NCI-H2171 (cell line): ENCODE data around the gene AHNAK2.
"Not testable (repeated sequence)": the region's sequence is repeated elsewhere in the genome, so short reads cannot be mapped to it uniquely, and the experiment has no call there.

Experiments used
- DNase-seq: peaks from one replicate; lab custom pipeline; 2025; lab: John Stamatoyannopoulos, UW

AHNAK2 gene

DNA sequence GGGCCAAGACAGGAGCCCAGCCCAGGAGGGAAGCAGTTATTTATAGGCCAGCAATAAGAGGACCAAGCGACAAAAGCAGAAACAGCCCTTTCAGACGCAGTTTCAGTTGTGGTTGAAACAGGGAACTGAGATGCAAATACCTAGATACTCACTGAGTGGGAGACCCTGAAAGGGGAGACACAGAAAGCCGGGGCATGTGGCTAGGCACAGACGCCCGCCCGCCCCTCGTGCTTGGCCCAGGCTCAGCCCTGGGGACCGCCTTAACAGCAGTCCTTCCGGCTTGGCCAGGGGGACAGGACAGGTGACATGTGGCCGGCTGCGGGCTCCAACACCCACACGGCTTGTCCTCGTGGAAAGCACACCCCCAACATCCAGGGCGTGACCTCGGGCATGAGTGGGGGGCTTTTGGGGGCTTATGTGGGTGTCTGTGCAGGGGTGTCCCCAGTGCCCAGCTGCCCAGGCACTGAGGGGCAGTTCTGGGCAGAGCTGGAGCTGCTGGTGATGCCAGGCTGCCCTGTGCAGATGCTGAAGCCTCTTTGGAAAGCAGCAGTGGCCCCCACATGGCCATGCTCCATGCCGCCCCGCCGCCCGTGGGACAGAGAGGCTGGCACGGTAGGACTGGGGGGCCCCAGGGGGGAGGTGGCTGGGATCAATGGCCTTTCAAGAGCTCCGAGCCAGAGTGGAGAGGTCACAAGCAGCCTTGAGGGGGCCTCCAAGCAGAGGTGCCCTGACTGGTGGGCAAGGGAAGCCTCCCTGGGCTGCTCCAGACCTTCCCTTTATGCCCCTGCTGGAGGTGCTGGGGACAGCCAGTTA is 51.3 kb downstream of the AHNAK2 start:
- no peak for DNase-seq

DNA sequence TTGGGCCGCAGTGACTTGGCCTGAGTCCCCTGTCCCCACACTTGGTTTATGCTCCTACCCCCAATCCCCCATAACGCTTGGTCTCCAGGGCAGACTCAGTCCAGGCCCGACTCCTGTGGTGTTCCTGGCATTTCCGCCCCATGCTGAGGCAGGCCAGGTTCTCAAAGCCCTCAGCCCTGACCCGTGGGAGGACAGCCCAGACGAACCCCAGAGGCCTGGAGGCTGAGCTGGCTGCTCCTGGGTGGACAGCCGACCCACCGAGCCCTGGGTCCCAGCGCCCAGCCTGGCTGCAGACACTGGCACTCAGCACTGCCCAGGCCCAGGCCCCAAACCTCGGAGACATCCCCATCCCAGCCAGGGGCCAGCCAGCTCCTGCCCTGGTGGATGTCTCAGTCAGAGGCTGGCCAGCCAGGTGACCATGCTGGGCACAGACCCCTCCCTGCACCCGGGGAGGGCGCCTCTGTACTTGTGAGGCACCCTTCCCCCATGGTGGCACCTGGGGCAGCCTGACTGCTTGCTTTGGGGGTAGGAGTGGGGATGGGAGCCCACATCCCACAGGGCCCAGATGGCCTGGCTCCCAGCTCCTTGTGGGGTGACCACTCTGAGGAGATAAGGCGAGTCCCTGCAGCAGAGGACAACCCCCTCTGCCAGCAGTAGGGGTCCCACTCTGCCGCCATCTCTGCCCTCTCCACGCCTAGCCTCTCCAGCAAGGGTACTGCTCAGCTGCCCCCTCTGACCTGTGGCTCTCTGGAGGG is 52.1 kb downstream of the AHNAK2 start:
- DNase-seq = no peak

DNA sequence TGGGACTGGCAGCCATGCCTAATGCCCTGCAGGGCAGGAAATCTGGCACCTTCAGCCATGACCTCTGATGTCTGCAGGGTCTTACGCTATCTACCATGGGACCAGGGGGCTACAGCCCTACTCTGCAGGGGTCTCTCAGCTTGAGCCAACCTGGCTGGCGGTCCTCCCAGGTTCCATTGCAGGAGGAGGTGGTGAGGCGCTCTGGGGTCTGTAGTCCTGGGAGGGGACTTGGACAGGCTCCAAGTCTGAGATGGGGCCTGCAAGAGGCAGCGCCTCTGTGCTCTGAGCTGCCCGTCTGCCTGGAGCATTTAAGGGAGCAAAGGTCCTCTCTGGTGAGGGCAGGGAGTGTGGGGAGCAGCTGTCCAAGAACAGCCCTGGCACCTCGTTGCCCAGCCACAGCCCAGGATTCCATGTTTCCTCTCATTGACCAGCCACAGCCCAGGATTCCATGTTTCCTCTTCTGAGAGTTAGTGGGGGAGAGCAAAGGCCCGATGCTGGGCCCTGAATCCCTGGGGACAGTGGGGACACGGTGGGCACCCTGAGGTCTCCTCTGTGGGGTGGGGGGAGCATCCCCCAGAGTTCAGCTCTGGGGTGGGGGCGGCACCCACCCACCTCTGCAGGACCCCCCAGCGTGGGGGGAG is 52.8 kb downstream of the AHNAK2 start:
- DNase-seq = no peak

DNA sequence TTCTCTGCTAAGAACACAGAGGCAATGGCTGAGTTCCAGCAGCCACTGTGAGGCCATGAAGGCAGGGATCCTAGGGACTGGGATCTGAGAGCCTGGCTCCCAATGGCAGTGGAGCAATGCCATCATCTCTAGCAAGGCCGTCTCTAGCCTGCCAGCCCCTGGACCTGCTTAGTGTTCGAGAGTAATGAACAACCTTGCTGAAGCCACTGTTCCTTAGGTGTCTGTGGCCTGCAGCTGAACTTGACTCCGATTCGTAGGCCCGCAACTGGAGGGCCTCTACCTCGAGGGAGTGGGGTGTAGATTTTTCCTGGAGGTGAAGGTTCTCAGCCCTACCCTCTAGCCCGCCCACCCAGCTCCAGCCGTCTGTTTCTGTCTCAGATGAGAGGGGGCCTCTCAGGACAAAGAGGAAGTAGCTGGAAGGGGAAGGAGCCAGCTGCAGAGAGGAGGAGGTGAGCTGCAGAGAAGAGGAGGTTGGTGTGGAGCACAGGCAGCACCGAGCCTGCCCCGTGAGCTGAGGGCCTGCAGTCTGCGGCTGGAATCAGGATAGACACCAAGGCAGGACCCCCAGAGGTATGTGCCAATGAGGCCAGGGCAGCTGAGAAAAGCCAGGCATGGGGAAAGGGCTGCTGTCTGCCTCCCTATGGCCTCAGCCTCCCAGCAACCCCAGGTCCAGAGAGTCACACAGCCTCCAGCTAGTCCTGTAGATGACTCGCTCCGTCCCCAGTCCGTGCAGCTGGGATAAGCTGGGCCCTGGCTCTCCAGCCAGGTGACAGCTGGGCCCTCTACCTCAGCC is 53.6 kb downstream of the AHNAK2 start, which contains the start of gene PLD4:
PLD4 (plus strand) TSS at position 459 of the 793 bp plus-strand sequence. CDS start 2,262 bp downstream, outside the sequence.
- DNase-seq = no peak

DNA sequence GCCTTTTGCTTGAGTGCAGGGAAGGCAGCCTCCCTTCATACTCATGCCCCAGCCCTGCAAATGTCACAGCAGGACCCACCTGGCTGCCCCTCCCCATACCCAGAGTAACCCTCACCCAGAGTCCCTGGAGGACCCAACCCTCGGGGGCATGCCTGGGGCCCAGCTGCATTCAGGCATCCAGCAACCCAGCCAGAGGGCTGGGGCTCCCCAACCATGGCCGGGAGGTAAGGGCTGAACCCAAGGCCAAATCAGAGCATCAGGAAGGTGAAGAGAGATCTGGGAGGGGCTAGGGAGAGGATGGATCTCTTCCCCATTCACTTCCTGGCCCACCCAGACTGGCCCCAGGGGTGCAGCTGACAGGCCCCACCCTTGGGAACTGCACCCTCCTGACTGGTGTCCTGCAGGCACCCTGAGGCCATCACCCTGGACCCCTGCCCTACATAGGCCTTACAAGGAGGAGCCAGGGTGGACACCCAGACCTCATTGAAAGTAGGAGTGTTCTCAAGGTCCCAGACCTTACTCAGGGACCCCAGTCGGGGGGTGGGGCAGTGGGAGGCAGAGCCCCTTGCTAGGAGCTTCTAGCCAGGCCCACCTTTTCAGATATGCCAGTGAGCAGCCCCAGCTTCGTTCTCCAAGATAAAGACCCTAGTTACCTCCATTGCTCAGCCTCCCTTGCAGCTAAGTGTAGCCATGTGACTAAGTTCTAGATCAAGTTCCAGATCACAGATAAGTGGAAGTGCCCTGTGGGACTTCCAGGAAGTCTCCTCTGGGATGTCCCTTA is 54.3 kb downstream of the AHNAK2 start:
- DNase-seq = no peak

DNA sequence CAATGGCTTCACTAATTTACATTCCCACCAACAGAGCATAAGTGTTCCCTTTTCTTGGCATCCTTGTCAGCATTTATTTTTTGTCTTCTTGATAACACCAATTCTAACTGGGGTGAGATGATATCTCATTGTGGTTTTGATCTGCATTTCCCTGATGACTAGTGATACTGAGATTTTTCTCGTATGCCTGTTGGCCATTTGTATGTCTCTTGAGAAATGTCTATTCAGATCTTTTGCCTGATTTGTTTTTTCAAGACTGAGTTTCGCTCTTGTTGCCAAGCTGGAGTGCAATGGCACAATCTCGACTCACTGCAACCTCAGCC is 58.2 kb downstream of the AHNAK2 start:
- no peak for DNase-seq

DNA sequence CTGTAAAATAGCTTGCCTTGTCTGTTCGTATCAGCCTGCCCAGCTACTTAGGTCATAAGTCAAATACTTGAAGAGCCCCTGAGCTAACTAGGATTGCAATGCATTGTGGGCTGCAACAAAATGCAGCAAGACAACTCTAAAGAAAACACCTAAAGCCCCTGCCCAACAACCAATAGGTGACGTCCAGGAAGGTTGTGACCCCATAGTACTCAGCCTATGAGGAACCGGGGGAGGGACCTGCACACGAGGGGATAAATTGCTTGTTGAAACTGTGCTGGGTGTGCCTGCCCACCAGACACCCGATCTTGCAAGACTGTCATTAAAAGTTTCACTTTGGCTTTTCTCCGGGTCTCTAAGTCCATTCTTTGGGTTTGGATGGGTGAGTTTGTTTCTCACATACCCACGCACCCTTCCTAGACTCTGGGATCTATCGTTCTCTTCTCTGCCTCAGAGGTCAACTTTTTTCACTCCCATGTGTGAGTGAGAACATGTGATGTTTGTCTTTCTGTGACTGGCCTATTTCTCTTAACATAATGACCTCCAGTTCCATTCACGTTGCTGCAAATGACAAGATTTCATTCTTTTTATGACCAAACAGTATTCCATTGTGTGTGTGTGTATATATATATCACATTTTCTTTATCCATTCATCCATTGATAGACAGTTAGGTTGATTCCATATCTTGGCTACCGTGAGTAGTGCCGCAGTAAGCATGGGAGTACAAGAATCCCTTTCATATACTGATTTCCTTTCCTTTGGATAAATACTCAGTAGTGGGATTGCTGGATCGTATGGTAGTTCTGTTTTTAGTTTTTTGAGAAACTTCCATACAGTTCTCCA is 58.8 kb downstream of the AHNAK2 start:
- DNase-seq = not testable (repeated sequence)

DNA sequence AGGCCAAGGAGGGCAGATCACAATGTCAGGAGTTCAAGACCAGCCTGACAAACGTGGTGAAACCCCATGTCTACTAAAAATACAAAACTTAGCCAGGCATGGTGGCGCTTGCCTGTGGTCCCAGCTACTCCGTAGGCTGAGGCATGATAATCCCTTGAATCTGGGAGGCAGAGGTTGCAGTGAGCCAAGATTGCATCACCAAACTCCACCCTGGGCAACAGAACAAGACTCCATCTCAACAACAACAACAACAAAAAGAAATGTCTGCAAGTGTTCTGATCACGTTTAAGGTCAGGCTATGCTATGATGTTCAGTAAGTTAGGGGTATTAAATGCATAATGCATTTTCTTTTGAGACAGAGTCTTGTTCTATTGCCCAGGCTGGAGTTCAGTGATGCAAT is 60.2 kb downstream of the AHNAK2 start:
- no peak for DNase-seq

DNA sequence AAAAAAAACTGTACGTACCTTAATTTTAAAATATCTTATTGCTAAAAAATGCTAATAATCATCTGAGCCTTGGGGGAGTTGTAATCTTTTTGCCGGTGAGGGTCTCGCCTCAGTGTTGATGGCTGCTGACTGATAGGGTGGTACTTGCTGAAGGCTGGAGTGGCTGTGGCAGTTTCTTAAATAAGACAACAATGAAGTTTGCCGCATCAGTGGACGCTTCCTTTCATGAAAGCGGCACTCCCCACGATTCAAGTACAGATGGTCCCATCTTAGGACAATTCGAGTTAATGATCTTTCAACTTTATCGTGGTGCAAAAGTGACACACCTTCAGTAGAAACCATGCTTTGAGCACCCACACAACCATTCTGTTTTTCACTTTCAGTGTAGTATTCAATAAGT is 61.1 kb downstream of the AHNAK2 start:
- no peak for DNase-seq

DNA sequence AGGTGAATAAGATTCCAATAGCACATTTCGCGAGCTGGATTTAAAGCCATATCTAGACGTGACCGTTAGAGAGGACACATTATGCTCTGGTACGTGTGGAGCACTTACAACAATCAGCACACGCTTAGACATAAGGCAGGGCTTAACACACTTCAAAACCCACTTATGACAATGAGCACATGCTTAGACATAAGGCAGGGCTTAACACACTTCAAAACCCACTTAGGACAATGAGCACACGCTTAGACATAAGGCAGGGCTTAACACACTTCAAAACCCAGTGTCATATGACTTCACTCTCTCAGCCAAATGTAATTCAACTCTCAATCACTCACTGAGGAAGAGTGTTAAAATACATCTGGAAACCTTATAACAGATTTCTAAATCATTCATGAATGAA is 64.7 kb downstream of the AHNAK2 start:
- peak; percentile 52 for DNase-seq

DNA sequence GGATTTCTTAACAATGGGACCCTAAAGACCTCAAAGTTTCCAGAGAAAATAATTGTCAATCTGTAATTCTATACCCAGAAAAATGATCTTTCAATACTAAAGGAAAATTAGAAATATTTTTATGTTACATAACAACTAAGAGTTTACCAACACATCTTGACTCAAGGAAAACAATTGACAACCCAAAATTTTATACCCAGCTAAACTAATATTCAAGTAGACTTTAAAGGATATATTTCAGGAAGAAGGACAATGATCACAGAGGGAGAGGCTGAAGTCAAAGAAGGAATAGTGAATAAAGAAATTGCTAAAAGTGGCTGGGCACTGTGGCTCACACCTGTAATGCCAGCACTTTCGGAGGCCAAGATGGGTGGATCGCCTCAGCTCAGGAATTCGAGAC is 66.1 kb downstream of the AHNAK2 start:
- DNase-seq = no peak

DNA sequence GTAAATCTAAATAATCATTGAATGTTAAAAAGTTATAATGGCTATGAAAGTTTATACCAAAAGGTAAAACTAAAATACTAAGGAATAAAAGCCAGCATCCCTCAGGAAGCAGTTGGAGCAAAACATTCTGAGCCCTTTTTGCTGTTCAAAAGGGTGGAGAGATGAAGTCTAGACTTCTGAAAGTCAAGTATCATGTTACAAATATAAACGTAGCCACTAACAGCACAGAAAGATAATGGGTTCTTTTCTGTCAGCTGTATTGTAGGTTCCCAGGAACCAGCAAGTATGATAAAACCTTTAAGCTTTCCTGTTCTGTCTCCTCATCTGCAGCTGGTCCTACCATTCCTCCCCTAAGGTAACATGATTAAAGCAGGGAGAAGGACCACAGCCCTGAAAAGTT is 69.9 kb downstream of the AHNAK2 start:
- no peak for DNase-seq

DNA sequence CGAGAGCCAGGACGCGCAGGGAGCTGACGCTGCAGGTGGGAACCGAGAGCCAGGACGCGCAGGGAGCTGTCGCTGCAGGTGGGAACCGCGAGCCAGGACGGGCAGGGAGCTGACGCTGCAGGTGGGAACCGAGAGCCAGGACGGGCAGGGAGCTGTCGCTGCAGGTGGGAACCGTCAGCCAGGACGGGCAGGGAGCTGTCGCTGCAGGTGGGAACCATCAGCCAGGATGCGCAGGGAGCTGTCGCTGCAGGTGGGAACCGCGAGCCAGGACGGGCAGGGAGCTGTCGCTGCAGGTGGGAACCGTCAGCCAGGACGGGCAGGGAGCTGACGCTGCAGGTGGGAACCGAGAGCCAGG is 72.6 kb downstream of the AHNAK2 start:
- not testable (repeated sequence) for DNase-seq

DNA sequence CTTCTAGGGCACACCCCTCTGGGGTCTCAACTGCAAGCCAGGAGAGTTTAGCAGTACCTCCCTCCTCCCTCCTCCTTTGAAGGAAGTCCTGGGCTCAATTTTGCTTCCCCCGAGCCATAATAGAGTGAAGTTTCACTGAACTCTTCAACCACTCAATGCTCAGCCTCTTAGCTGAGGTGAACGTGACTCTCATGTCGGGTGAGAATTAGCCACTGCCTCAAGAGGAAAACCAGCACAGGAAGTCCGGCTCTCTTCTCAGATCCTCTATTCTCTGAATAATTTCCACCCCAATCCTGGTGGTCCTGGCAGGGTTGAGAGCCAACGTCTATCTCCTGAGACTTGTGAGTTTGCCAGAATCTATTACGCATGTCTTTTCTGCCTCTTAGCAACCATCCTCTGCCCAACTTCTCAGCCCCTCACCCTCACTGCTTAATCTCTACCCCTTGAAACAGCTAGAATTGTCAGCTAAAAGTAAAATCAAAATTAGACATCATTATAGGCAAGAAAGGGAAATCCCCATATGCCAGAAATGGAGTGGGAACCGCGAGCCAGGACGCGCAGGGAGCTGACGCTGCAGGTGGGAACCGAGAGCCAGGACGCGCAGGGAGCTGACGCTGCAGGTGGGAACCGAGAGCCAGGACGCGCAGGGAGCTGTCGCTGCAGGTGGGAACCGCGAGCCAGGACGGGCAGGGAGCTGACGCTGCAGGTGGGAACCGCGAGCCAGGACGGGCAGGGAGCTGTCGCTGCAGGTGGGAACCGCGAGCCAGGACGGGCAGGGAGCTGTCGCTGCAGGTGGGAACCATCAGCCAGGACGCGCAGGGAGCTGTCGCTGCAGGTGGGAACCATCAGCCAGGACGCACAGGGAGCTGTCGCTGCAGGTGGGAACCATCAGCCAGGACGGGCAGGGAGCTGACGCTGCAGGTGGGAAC is 73.3 kb downstream of the AHNAK2 start:
- not testable (repeated sequence) for DNase-seq

DNA sequence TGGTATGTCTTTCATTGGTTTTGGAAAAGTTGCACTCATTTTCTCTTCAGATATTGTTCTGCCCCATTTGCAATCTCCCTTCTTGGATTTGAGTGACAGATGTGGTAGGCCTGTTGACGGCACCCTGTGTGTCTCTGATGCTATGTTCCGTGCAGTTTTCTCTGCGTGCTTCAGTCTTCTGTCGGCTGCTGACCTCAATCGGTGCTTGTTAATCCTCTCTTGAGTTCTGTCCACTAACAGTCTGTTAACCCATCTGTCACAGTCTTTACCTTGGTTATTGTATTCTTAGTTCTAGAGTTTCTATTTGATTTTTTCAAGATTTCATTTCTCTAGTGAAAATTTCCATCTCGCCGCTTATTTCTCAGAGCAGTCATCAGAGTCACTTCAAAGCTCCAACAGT is 74.2 kb downstream of the AHNAK2 start:
- no peak for DNase-seq

DNA sequence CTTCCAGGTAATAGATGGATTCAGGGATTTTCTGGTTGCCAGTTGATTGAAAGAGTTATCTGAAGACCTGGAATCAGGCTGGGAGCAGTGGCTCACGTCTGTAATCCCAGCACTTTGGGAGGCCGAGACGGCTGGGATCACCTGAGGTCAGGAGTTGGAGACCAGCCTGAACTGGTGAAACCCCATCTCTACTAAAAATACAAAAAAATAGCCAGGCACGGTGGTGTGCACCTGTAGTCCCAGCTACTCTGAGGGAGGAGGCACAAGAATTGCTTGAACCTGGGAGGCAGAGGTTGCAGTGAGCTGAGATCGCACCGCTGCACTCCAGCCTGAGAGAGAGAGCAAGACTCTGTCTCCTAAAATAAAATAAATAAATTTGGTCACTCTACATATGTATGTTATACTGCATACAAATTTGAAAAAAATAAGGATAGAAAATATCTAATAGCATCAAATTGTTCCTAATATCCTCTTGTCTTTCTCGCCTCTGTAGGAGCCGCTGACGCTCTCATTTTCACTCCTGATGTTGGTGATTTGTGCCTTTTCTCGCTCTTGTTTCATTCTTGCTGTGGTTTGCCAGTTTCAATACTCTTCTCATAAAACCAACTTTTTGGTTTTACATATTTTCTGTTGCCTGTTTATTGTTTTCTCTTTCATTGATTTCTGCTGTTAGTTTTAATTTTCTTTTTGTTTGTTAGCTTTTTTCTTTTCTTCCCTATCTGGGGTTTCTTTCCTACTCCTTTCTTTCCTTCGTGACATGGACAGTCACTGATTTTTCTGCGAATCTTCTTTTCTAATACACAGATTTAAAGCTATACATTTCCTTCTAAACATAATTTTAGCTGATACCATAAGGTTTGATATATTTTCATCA is 77.3 kb downstream of the AHNAK2 start:
- no peak for DNase-seq

DNA sequence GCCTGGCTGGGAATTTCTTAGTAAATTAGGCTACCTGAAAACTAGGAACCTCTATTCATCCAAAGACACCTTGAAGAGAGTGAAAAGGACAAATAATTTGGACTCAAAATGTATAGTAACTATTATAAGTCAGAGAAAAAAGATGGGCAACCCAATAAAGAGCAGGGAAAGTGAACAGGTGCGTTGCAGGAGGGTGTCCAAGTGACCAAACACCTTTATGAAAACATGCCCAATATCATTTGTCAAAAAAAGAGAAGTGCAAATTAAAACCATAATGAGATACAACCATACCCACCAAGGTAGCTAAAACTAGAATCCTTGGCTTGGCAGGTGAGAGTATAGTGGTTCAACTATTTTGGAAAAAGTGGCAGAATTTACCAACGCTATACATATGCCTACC is 78.4 kb downstream of the AHNAK2 start:
- no peak for DNase-seq

DNA sequence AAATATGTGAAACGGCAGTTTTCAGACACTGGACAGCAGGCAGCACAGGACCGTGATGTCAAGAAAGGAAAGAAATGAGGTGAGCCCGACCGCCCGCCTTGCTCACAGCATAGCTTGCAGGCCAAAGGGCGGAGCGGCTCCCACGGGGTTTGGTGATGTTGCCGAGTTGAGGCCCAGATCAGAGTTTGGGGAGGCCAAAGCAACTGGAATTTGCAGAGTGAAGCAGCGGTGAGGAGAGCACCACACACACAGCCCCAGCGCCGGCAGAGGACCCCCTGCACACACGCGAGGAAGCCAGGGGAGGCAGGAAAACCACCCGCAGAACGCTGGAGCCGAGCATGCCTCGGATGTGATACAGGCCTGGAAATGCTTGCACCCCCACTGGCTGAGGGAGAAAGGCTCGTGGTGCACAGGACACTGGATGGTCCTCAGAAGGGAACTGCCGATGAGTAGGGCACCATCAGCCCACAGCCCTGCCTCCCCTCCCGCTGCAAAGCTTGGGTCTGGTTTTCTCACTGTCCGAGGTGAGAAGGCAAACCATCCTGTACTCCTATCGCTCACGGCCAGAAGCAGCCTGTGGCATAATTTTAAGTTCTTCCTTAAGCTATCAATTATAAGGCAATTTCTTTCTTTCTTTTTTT is 79.2 kb downstream of the AHNAK2 start:
- DNase-seq = no peak
